HG03139 (cell line): ENCODE results near the gene AHCYL2.

Experiments
- ATAC-seq: cut with Tn5 transposase; IDR thresholded peaks from one replicate; pipeline ENCODE4 v1.9.1; 2021; ENCODE audit not compliant: unreplicated experiment

AHCYL2 gene

GRCh38 chr7:129224251-129225205, at the start of gene AHCYL2:
Gene AHCYL2 (plus strand): TSS chr7:129225030.
- ATAC-seq = peak; percentile 91

DNA sequence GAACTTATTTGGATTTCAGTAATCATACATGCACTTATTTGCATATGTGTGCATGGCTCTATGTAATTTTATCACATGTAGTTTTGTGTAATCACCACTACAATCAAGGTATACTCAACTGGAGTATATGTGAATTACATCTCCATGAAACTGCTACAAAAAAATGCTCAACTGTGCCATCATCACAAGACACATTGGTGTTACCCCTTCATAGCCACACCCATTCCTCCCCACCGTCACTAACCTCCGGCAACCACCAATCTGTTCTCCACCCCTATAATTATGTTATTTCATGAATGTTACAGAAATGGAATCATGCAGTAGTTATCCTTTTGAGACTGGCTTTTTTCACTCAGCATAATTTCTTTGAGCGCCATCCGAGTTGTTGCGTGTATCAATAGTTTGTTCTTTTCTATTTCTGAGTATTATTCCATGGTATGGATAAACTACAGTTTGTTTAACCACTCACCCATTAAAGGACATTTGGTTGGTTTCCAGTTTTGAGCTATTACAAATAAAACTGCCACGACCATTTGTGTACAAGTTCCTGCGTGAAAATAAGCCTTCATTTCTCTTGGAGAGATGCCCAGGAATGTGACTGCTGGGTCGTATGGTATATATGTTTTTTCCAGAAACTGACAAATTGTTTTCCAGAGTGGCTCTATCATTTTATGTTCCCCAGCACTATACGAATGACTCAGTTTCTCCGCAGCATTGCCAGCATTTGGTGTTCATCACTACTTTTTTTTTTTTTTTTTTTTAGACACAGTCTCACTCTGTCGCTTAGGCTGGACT, 47.7 kb upstream of the AHCYL2 start:
- no peak for ATAC-seq

GRCh38 chr7:129184981-129185670, 39.7 kb upstream of the AHCYL2 start:
- no peak for ATAC-seq

DNA sequence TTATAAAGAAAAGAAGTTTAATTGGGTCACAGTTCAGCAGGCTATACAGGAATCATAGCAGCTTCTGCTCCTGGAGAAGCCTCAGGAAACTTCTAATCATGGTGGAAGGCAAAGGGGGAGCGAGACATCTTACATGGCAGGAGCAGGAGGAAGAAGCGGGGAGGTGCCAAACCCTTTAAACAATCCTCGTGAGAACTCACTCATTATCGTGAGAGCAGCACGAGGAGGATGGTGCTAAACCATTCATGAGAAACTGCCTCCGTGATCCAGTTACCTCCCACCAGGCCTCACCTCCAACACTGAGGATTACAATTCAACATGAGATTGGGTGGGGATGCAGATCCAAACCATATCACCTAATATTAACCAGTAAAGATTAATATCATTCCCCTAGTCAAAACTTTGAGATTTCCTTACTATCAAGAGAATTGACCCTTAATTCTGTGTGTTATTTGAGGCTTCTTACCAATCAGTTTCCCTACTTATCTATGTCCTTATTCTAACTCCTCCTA, 38.0 kb upstream of the AHCYL2 start:
- ATAC-seq = no peak

DNA sequence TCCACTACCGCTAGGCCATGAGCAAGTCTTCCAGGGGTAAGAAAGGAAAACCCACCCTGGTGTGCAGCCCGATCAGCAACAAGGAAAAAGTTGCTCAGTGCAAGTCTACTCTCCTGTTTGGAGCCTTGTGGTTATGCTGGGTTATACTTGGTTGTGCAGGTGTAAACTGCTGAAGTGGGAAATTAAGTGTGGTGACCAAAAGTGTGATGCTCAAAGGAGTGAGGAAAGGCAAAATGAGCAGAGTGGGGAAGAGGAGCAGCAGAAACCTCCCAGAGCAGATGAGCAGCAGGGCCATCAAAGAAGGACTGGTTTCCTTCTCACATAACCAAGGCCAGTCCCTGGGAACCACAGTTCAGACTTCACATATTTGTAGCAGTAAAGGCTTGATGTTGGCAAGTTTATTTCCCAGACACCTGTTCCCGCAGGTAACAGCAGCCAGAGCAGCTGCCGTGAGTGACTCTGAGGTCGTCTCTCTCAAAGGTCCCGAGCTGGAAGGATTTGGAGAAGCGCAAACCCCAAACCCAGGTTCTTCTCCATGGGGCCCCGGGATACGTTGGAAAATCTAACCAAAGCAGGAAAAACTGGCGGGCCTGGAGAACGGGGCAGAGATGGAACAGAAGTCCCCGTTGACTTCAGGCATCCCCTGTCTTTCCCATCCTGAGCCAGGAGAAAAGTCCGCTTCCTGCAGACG, 37.0 kb upstream of the AHCYL2 start:
- ATAC-seq = no peak

- no peak for ATAC-seq
Measured at GRCh38 chr7:129188372-129188891, 36.4 kb upstream of the AHCYL2 start, which contains the start of gene SMO. Gene SMO (plus strand): TSS chr7:129188633. CDS start chr7:129189152, 519 bp downstream.

DNA sequence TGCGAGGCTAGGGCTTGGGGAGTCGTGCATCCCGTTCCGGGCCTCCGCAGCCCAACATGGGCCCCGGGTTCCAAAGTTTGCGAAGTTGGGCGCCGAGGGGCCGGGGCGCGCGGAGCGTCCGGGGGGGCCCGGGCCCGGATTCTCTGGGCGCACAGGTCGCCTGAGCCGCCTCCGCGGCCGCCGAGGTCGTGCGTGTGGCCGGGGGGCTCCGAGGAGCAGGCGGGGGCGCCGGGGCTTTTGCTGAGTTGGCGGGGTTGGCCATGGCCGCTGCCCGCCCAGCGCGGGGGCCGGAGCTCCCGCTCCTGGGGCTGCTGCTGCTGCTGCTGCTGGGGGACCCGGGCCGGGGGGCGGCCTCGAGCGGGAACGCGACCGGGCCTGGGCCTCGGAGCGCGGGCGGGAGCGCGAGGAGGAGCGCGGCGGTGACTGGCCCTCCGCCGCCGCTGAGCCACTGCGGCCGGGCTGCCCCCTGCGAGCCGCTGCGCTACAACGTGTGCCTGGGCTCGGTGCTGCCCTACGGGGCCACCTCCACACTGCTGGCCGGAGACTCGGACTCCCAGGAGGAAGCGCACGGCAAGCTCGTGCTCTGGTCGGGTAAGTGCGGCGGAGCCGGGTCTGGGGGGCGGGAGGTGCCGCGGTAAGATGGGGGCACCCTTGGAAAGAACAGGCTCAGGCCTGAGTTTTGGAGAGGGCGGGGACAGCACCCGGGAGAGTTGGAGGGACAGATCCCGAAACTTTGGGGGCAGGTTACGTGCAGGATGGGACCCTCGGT, 35.8 kb upstream of the AHCYL2 start:
- no peak for ATAC-seq

- ATAC-seq = no peak
Measured at GRCh38 chr7:129189661-129190310, 35.0 kb upstream of the AHCYL2 start.

DNA sequence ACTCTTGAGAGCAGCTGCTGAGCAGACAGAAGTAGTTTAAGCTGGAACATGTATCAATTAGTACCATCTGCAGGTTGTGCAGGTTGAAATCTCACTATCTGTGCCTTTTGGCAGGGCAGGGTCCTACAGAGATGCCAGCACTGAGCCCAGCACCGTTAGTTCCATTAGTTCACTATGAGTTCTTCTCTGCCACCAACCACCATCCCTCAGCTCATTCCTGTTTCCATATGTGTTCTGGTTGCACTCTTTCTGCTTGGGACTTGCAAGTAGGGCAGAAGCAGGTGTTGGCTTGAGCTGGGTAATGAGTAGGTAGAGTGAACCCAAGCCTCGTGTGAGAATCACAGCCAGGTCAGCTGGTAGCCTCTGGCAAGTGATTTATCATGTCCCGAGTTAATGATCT, 33.6 kb upstream of the AHCYL2 start:
- no peak for ATAC-seq

GRCh38 chr7:129193892-129194291, 30.9 kb upstream of the AHCYL2 start:
- no peak for ATAC-seq

- no peak for ATAC-seq
Measured at GRCh38 chr7:129197771-129198170, 27.1 kb upstream of the AHCYL2 start.

GRCh38 chr7:129199406-129199805, 25.4 kb upstream of the AHCYL2 start:
- no peak for ATAC-seq

DNA sequence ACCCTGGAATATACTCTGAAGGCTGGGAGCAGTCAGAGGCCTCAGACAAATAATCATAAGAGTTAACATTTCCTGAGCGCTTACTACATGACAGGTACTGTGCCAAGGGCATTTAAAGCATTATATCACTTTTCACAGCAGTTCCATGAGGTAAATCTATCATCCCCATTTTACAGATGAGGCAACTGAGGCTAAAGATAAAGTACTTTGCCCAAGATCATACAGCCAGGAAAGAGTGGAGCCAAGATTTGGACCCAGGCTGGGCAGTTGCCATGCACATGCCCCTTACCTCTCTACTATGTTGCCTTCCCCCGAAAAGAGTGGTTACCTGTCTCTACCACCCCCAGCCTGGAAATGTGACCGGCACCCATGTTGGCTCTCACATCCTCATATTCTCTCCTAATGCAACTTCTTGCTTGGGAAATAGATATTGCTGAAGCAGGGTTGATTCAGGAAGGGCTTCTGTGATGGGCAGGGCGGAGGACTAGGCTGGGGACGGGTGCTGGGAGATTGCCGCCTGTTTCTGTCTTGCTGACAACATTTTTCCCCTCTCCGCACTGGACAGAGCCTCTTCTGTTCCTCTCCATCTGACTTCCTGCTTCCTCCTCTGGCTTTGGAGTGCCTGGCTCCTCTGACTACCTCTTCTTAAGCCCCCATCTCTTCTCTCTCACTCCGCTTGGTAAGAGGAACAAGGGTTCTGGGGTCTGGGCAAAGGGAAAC, 22.6 kb upstream of the AHCYL2 start:
- no peak for ATAC-seq

- no peak for ATAC-seq
Measured at GRCh38 chr7:129203050-129203741, 21.6 kb upstream of the AHCYL2 start.

- ATAC-seq = no peak
Measured at GRCh38 chr7:129205126-129205818, 19.6 kb upstream of the AHCYL2 start.

GRCh38 chr7:129205987-129206785, 18.6 kb upstream of the AHCYL2 start:
- no peak for ATAC-seq
